HL-60 (cell line): Measurements from ENCODE around the gene CAMSAP2.
A peak's percentile ranks its signal among the peaks of the same experiment; 100 is the strongest.

Experiments used
- DNase-seq, 2 experiments: peaks; one replicate each; pipeline ENCODE4 v3.0.0-alpha.2; 2010 to 2020; ENCODE audit warnings: low read depth in 1 of 2, low spot score in 1 of 2
- H3K27ac ChIP-seq: fragments of 250-450 bp; sonication (Bioruptor Pico); replicated peaks from 2 replicates; pipeline ENCODE4 v1.5.1; 2020; ENCODE audit warnings: mild to moderate bottlenecking, moderate library complexity
- H3K27me3 ChIP-seq: fragments of 250-450 bp; sonication (Bioruptor Pico); 2 replicates; pipeline ENCODE4 v1.5.1; 2021; ENCODE audit warnings: mild to moderate bottlenecking, moderate library complexity; ENCODE audit not compliant: insufficient read depth, poor library complexity, severe bottlenecking
- H3K4me3 ChIP-seq: replicated peaks from 2 replicates; pipeline ENCODE4 v1.5.1; 2011; ENCODE audit warnings: mild to moderate bottlenecking, control low read depth, low read length; ENCODE audit not compliant: insufficient read depth
- CTCF ChIP-seq: IDR thresholded peaks from one replicate; pipeline ENCODE4 v1.5.1; 2011; ENCODE audit warnings: low read length, control low read depth, inconsistent platforms; ENCODE audit not compliant: insufficient read depth
- GABPA ChIP-seq: IDR thresholded peaks from 2 replicates; pipeline ENCODE4 v1.6.1; 2012; ENCODE audit warnings: low read depth
- POLR2AphosphoS5 ChIP-seq: IDR thresholded peaks from 2 replicates; pipeline ENCODE4 v1.6.1; 2012; ENCODE audit warnings: low read depth
- REST ChIP-seq: IDR thresholded peaks from 2 replicates; pipeline ENCODE4 v1.6.1; 2012; ENCODE audit warnings: low read depth; ENCODE audit not compliant: insufficient replicate concordance
- SPI1 ChIP-seq: IDR thresholded peaks from 2 replicates; pipeline ENCODE4 v1.6.1; 2012; ENCODE audit warnings: low read depth, mild to moderate bottlenecking, borderline replicate concordance

Gene CAMSAP2

GRCh38 chr1:200883118-200883517 is 144.4 kb downstream of the CAMSAP2 start:
- H3K27me3 ChIP-seq = no peaks in the 10 kb centered on the region
- TF ChIP-seq GABPA (no peak), REST (no peak), POLR2AphosphoS5 (no peak), SPI1 (no peak), CTCF (no peak)
- no peak for DNase-seq
- no peak overlapping the region for H3K27ac ChIP-seq
- H3K4me3 ChIP-seq = no peak overlapping the region

GRCh38 chr1:200885623-200886402 is 147.1 kb downstream of the CAMSAP2 start:
- Histone ChIP-seq H3K4me3 (no peak overlapping the region), H3K27ac (no peak overlapping the region), H3K27me3 (no peaks in the 10 kb centered on the region)
- no peak for TF ChIP-seq SPI1
- TF ChIP-seq GABPA = no peak
- TF ChIP-seq CTCF = no peak
- no peak for TF ChIP-seq POLR2AphosphoS5
- no peak for TF ChIP-seq REST
- no peak for DNase-seq

GRCh38 chr1:200886594-200886993 is 147.9 kb downstream of the CAMSAP2 start:
- no peak for DNase-seq
- no peak overlapping the region for H3K4me3 ChIP-seq
- H3K27me3 ChIP-seq = no peaks in the 10 kb centered on the region
- TF ChIP-seq GABPA = no peak
- no peak for TF ChIP-seq POLR2AphosphoS5
- H3K27ac ChIP-seq = no peak overlapping the region

- no peak for DNase-seq
- Histone ChIP-seq H3K4me3 (peak overlapping the region; percentile 31), H3K27me3 (no peaks in the 10 kb centered on the region), H3K27ac (no peak overlapping the region)
- TF ChIP-seq CTCF (no peak), GABPA (0 out of 2 replicates have a peak, but pooled peaks have one; percentile 13)
These were observed 148.3 kb downstream of the CAMSAP2 start for GRCh38 chr1:200887036-200887435.
